Progenitor cell of endocrine pancreas (in vitro differentiated cells): ENCODE measurements around the gene KRTAP9-9. TPM values are rescaled to one million over a fixed set of nuclear protein-coding genes. Genes with fewer than 3 reads are reported as not detected.

ENCODE experiments used
- DNase-seq: peaks from one replicate; pipeline ENCODE4 v3.0.0; 2021; ENCODE audit warnings: low spot score; ENCODE audit not compliant: unreplicated experiment
- H3K27ac Mint-ChIP-seq: 2 replicates; pipeline ENCODE4 v1.8.0; 2021; ENCODE audit warnings: mild to moderate bottlenecking, moderate library complexity, mixed read lengths
- H3K27me3 Mint-ChIP-seq: 2 replicates; pipeline ENCODE4 v1.8.0; 2021; ENCODE audit warnings: mixed read lengths
- H3K36me3 Mint-ChIP-seq: 2 replicates; pipeline ENCODE4 v1.8.0; 2022; ENCODE audit warnings: mixed read lengths; ENCODE audit not compliant: insufficient read depth
- H3K4me1 Mint-ChIP-seq: 2 replicates; pipeline ENCODE4 v1.8.0; 2021; ENCODE audit warnings: low read depth, mixed read lengths
- H3K4me3 Mint-ChIP-seq: 2 replicates; pipeline ENCODE4 v1.8.0; 2021; ENCODE audit warnings: low read depth, mild to moderate bottlenecking, moderate library complexity, mixed read lengths
- H3K9me3 Mint-ChIP-seq: 2 replicates; pipeline ENCODE4 v1.8.0; 2021; ENCODE audit warnings: low read depth, mixed read lengths
- CTCF ChIP-seq: fragments of 200-600 bp; sonication (generic); IDR thresholded peaks from one replicate; pipeline ENCODE4 v1.5.0; 2021; ENCODE audit warnings: antibody characterized with exemption, mild to moderate bottlenecking; ENCODE audit not compliant: unreplicated experiment
- total RNA-seq: library from RNA; stranded (reverse); gene quantifications from 2 replicates; pipeline ENCODE4 v1.2.1, GENCODE V29; 2021

Gene KRTAP9-9
- total RNA-seq, 1 donor from 2014 or later, result not detected

GRCh38 chr17:41296846-41297245, 41.7 kb downstream of the KRTAP9-9 start:
- Mint-ChIP-seq H3K27ac (no peak overlapping the region), H3K27me3 (no peaks in the 10 kb centered on the region), H3K4me1 (no peaks in the 10 kb centered on the region), H3K36me3 (no peaks in the 10 kb centered on the region), H3K4me3 (no peak overlapping the region), H3K9me3 (no peaks in the 10 kb centered on the region)
- no peak for TF ChIP-seq CTCF
- DNase-seq, result no peak

- no peaks in the 10 kb centered on the region for H3K27me3 Mint-ChIP-seq
- H3K4me1 Mint-ChIP-seq, result no peaks in the 10 kb centered on the region
- no peak for TF ChIP-seq CTCF
- H3K9me3 Mint-ChIP-seq, result no peaks in the 10 kb centered on the region
- H3K27ac Mint-ChIP-seq, result no peak overlapping the region
- H3K36me3 Mint-ChIP-seq, result no peaks in the 10 kb centered on the region
- DNase-seq, result no peak
- H3K4me3 Mint-ChIP-seq, result no peak overlapping the region
These were observed 43.4 kb downstream of the KRTAP9-9 start for GRCh38 chr17:41298458-41299135.

- no peak overlapping the region for H3K4me3 Mint-ChIP-seq
- DNase-seq, result no peak
- H3K36me3 Mint-ChIP-seq, result no peaks in the 10 kb centered on the region
- TF ChIP-seq CTCF, result no peak
- H3K27me3 Mint-ChIP-seq, result peaks cover 3% of the 10 kb centered on the region
- H3K27ac Mint-ChIP-seq, result no peak overlapping the region
- H3K4me1 Mint-ChIP-seq, result no peaks in the 10 kb centered on the region
- H3K9me3 Mint-ChIP-seq, result no peaks in the 10 kb centered on the region
These were observed 46.1 kb downstream of the KRTAP9-9 start for GRCh38 chr17:41301204-41301790.

- no peak within 1 kb of the TSS for H3K4me3 Mint-ChIP-seq
- no peak within 1 kb of the TSS for H3K27ac Mint-ChIP-seq
- no peaks in the 10 kb centered on the region for H3K36me3 Mint-ChIP-seq
- no peaks in the 10 kb centered on the region for H3K4me1 Mint-ChIP-seq
- no peaks in the 10 kb centered on the region for H3K9me3 Mint-ChIP-seq
- TF ChIP-seq CTCF, result no peak
- DNase-seq, result no peak
- H3K27me3 Mint-ChIP-seq, result peaks cover 9% of the 10 kb centered on the region
These were observed 47.0 kb downstream of the KRTAP9-9 start, which contains the start of gene KRTAP29-1 for GRCh38 chr17:41301916-41302901. KRTAP29-1 (minus strand) TSS chr17:41302851; CDS start chr17:41302851, 0 bp downstream.

GRCh38 chr17:41302981-41303380, 47.8 kb downstream of the KRTAP9-9 start:
- Mint-ChIP-seq H3K27ac (no peak overlapping the region), H3K4me3 (no peak overlapping the region), H3K9me3 (no peaks in the 10 kb centered on the region), H3K27me3 (peaks cover 17% of the 10 kb centered on the region), H3K4me1 (no peaks in the 10 kb centered on the region), H3K36me3 (no peaks in the 10 kb centered on the region)
- no peak for TF ChIP-seq CTCF
- DNase-seq, result no peak
